DND-41 (cell line): ENCODE results near the gene DRC1.

Experiments used
- EZH2 ChIP-seq: IDR thresholded peaks from 3 replicates; pipeline ENCODE4 v1.6.1; 2012; ENCODE audit warnings: borderline replicate concordance, low read depth, mild to moderate bottlenecking, moderate library complexity, low read length, inconsistent platforms; ENCODE audit not compliant: severe bottlenecking
- TF ChIP-seq, protein P1 (sequence below): IDR thresholded peaks from 2 replicates; pipeline ENCODE4 v1.5.1; 2012; ENCODE audit warnings: borderline replicate concordance, low read length, moderate library complexity, mild to moderate bottlenecking; ENCODE audit not compliant: poor library complexity, severe bottlenecking; ENCODE audit errors: extremely low read depth

- no peak for TF ChIP-seq EZH2
- TF ChIP-seq, protein P1, sequence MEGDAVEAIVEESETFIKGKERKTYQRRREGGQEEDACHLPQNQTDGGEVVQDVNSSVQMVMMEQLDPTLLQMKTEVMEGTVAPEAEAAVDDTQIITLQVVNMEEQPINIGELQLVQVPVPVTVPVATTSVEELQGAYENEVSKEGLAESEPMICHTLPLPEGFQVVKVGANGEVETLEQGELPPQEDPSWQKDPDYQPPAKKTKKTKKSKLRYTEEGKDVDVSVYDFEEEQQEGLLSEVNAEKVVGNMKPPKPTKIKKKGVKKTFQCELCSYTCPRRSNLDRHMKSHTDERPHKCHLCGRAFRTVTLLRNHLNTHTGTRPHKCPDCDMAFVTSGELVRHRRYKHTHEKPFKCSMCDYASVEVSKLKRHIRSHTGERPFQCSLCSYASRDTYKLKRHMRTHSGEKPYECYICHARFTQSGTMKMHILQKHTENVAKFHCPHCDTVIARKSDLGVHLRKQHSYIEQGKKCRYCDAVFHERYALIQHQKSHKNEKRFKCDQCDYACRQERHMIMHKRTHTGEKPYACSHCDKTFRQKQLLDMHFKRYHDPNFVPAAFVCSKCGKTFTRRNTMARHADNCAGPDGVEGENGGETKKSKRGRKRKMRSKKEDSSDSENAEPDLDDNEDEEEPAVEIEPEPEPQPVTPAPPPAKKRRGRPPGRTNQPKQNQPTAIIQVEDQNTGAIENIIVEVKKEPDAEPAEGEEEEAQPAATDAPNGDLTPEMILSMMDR: no peak
Observed at GRCh38 chr2:26432363-26432762, 30.6 kb downstream of the DRC1 start.
